HepG2 (cell line): Measurements from ENCODE around the gene IRF6. TPM values are rescaled to one million over a fixed set of nuclear protein-coding genes. Genes with fewer than 3 reads are reported as not detected.

Experiments
- AGO1 ChIP-seq: fragments of 200-400 bp; formaldehyde crosslinking; IDR thresholded peaks from 2 replicates; pipeline ENCODE4 v1.6.1; 2017; ENCODE audit warnings: mild to moderate bottlenecking, low read depth, low read length, moderate library complexity; ENCODE audit not compliant: poor library complexity, severe bottlenecking
- CBX5 ChIP-seq: sonication (generic); formaldehyde crosslinking; IDR thresholded peaks from 2 replicates; pipeline ENCODE4 v1.4.0; 2020; ENCODE audit warnings: missing genetic modification reagents, borderline replicate concordance
- CHD4 ChIP-seq: fragments of 200-600 bp; sonication (generic); IDR thresholded peaks from 2 replicates; pipeline ENCODE4 v1.7.0; 2017; ENCODE audit warnings: mild to moderate bottlenecking, low read length, borderline replicate concordance
- EED ChIP-seq: sonication (generic); formaldehyde crosslinking; IDR thresholded peaks from 2 replicates; pipeline ENCODE4 v1.5.0; 2020; ENCODE audit warnings: mild to moderate bottlenecking, missing genetic modification reagents
- HNRNPL ChIP-seq: fragments of 200-400 bp; formaldehyde crosslinking; IDR thresholded peaks from 2 replicates; pipeline ENCODE4 v1.6.1; 2017; ENCODE audit warnings: mild to moderate bottlenecking, low read depth, low read length
- NFYC ChIP-seq: IDR thresholded peaks from 2 replicates; pipeline ENCODE4 v1.6.1; 2016; ENCODE audit warnings: missing genetic modification reagents, missing compliant biosample characterization
- NKX3-1 ChIP-seq: sonication (generic); formaldehyde crosslinking; IDR thresholded peaks from 2 replicates; pipeline ENCODE4 v1.5.0; 2020; ENCODE audit warnings: missing genetic modification reagents
- PHF21A ChIP-seq: sonication (generic); formaldehyde crosslinking; IDR thresholded peaks from 2 replicates; pipeline ENCODE4 v1.5.0; 2020; ENCODE audit warnings: mild to moderate bottlenecking, missing genetic modification reagents
- ZFP41 ChIP-seq: sonication (generic); formaldehyde crosslinking; IDR thresholded peaks from 2 replicates; pipeline ENCODE4 v1.4.0; 2020; ENCODE audit warnings: mild to moderate bottlenecking, missing genetic modification reagents, borderline replicate concordance
- ZNF589 ChIP-seq: sonication (generic); formaldehyde crosslinking; conservative IDR thresholded peaks from 2 replicates; pipeline ENCODE4 v1.8.0; 2022; ENCODE audit warnings: mild to moderate bottlenecking, moderate library complexity, missing genetic modification reagents
- ZNF644 ChIP-seq: IDR thresholded peaks from 2 replicates; pipeline ENCODE4 v1.6.1; 2016; ENCODE audit warnings: low read depth
- ZNF678 ChIP-seq: sonication (generic); formaldehyde crosslinking; IDR thresholded peaks from 2 replicates; pipeline ENCODE4 v1.4.0; 2020; ENCODE audit warnings: mild to moderate bottlenecking, missing genetic modification reagents
- ZNF773 ChIP-seq: sonication (generic); formaldehyde crosslinking; IDR thresholded peaks from 2 replicates; pipeline ENCODE4 v1.4.0; 2020; ENCODE audit warnings: missing genetic modification reagents, borderline replicate concordance
- ZNF790 ChIP-seq: sonication (generic); formaldehyde crosslinking; IDR thresholded peaks from 2 replicates; pipeline ENCODE4 v1.8.0; 2022; ENCODE audit warnings: missing genetic modification reagents, mild to moderate bottlenecking, borderline replicate concordance
- ZNF83 ChIP-seq: sonication (generic); formaldehyde crosslinking; IDR thresholded peaks from 2 replicates; pipeline ENCODE4 v1.4.0; 2020; ENCODE audit warnings: missing genetic modification reagents, mild to moderate bottlenecking, borderline replicate concordance
- polyA plus RNA-seq, 8 experiments: library from polyadenylated mRNA; depleted of rRNA in 3 of 8; stranded (reverse) in 7 of 8; unstranded in 1 of 8; fragments of >200 nt; fragmentation: Illumina TruSeq in 4 of 8; extraction: Trizol in 4 of 8; gene quantifications; 2 replicates each; pipeline versions ENCODE4 v1.2.1 to v1.2.3, GENCODE V29; 2011 to 2016; ENCODE audit warnings: low read depth in 4 of 8, missing spikeins in 1 of 8, mixed read lengths in 1 of 8; ENCODE audit not compliant: insufficient read depth in 1 of 8
- total RNA-seq, 5 experiments: library from RNA; depleted of rRNA; stranded (reverse); fragments of >200 nt; fragmentation: Illumina TruSeq; extraction: Trizol; gene quantifications; 2 replicates each; pipeline ENCODE4 v1.2.3, GENCODE V29; 2016; ENCODE audit warnings: low read depth in 1 of 5
- TF ChIP-seq, protein P1 (sequence below): sonication (generic); formaldehyde crosslinking; IDR thresholded peaks from 2 replicates; pipeline ENCODE4 v1.5.1; 2020; ENCODE audit warnings: mild to moderate bottlenecking, missing genetic modification reagents, borderline replicate concordance
- TF ChIP-seq, protein P2 (sequence below): sonication (generic); formaldehyde crosslinking; IDR thresholded peaks from 2 replicates; pipeline ENCODE4 v1.9.0; 2021; ENCODE audit warnings: missing genetic modification reagents, borderline replicate concordance
- TF ChIP-seq, protein P3 (sequence below): sonication (generic); formaldehyde crosslinking; IDR thresholded peaks from 2 replicates; pipeline ENCODE4 v1.5.1; 2020; ENCODE audit warnings: missing genetic modification reagents, mild to moderate bottlenecking, borderline replicate concordance
- TF ChIP-seq, protein P4 (sequence below): sonication (generic); formaldehyde crosslinking; IDR thresholded peaks from 2 replicates; pipeline ENCODE4 v1.4.0; 2020; ENCODE audit warnings: missing genetic modification reagents, low read depth, mild to moderate bottlenecking, borderline replicate concordance

Gene IRF6
- total and polyA plus RNA-seq, 2 of the 13 experiments (the other 11 are each of a cell fraction or from before 2014, with no cell fraction given): 0.02 TPM; not detected in 1

DNA sequence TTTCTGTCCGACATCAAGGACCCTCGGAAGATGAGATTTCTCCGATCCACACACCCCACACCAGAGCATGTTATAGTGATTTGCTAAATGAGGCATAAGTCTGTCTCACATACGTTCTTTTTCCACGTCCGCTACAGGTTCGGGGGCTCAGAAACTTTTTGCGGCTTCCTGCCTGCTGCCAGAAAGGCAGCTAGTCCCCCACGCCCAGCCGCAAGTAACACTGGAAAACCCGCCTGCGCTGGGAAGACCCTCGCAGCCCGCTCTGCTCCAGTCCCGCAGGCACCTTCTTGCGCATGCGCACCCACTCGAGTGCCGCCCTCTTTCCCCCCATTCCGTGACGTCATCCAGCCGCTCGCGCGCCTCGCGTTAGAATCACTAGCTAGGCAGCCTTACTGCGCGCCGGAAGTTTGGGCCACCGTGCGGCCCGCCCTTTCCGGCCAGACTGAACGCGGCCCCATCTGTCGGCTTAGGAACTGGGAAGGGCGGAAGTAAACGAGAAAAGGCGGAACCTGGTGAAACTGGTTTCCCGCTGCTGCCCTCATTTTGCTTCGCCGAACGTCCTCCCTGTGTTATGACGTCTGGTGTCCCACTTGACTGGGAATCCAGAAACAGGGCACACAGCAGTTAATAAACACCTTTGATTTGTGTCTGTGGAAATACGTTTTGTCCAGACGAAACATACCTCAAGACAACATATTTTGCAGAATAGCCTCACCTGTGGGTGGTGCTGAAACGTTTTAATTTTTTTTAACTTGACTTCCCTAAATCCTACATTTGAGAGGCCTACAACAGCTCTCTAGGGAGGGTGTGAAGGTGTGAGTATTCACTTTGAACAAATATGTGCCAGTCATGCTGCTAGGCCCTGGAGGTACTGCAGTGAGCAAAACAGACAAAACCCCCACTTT lies 21.4 kb downstream of the IRF6 start, which contains the start of gene C1orf74 (continued):
- TF ChIP-seq, protein P1, sequence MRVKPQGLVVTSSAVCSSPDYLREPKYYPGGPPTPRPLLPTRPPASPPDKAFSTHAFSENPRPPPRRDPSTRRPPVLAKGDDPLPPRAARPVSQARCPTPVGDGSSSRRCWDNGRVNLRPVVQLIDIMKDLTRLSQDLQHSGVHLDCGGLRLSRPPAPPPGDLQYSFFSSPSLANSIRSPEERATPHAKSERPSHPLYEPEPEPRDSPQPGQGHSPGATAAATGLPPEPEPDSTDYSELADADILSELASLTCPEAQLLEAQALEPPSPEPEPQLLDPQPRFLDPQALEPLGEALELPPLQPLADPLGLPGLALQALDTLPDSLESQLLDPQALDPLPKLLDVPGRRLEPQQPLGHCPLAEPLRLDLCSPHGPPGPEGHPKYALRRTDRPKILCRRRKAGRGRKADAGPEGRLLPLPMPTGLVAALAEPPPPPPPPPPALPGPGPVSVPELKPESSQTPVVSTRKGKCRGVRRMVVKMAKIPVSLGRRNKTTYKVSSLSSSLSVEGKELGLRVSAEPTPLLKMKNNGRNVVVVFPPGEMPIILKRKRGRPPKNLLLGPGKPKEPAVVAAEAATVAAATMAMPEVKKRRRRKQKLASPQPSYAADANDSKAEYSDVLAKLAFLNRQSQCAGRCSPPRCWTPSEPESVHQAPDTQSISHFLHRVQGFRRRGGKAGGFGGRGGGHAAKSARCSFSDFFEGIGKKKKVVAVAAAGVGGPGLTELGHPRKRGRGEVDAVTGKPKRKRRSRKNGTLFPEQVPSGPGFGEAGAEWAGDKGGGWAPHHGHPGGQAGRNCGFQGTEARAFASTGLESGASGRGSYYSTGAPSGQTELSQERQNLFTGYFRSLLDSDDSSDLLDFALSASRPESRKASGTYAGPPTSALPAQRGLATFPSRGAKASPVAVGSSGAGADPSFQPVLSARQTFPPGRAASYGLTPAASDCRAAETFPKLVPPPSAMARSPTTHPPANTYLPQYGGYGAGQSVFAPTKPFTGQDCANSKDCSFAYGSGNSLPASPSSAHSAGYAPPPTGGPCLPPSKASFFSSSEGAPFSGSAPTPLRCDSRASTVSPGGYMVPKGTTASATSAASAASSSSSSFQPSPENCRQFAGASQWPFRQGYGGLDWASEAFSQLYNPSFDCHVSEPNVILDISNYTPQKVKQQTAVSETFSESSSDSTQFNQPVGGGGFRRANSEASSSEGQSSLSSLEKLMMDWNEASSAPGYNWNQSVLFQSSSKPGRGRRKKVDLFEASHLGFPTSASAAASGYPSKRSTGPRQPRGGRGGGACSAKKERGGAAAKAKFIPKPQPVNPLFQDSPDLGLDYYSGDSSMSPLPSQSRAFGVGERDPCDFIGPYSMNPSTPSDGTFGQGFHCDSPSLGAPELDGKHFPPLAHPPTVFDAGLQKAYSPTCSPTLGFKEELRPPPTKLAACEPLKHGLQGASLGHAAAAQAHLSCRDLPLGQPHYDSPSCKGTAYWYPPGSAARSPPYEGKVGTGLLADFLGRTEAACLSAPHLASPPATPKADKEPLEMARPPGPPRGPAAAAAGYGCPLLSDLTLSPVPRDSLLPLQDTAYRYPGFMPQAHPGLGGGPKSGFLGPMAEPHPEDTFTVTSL (CRISPR knock-in tag): no peak
- TF ChIP-seq, protein P2, sequence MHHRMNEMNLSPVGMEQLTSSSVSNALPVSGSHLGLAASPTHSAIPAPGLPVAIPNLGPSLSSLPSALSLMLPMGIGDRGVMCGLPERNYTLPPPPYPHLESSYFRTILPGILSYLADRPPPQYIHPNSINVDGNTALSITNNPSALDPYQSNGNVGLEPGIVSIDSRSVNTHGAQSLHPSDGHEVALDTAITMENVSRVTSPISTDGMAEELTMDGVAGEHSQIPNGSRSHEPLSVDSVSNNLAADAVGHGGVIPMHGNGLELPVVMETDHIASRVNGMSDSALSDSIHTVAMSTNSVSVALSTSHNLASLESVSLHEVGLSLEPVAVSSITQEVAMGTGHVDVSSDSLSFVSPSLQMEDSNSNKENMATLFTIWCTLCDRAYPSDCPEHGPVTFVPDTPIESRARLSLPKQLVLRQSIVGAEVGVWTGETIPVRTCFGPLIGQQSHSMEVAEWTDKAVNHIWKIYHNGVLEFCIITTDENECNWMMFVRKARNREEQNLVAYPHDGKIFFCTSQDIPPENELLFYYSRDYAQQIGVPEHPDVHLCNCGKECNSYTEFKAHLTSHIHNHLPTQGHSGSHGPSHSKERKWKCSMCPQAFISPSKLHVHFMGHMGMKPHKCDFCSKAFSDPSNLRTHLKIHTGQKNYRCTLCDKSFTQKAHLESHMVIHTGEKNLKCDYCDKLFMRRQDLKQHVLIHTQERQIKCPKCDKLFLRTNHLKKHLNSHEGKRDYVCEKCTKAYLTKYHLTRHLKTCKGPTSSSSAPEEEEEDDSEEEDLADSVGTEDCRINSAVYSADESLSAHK: no peak
- TF ChIP-seq, protein P3, sequence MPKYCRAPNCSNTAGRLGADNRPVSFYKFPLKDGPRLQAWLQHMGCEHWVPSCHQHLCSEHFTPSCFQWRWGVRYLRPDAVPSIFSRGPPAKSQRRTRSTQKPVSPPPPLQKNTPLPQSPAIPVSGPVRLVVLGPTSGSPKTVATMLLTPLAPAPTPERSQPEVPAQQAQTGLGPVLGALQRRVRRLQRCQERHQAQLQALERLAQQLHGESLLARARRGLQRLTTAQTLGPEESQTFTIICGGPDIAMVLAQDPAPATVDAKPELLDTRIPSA (CRISPR knock-in tag): no peak
- TF ChIP-seq HNRNPL (no peak), ZFP41 (CRISPR knock-in tag) (no peak), PHF21A (CRISPR knock-in tag) (no peak), ZNF678 (CRISPR knock-in tag) (no peak), CBX5 (peak; percentile 96; the same call in 1 of the 2 replicates), CHD4 (no peak), ZNF83 (CRISPR knock-in tag) (no peak), ZNF790 (CRISPR knock-in tag) (0 out of 2 replicates have a peak, but pooled peaks have one; percentile 36), ZNF589 (CRISPR knock-in tag) (no peak), EED (CRISPR knock-in tag) (no peak), ZNF644 (CRISPR knock-in tag) (no peak), ZNF773 (CRISPR knock-in tag) (no peak), AGO1 (peak; percentile 25), NFYC (CRISPR knock-in tag) (no peak), NKX3-1 (no peak)
- TF ChIP-seq, protein P4, sequence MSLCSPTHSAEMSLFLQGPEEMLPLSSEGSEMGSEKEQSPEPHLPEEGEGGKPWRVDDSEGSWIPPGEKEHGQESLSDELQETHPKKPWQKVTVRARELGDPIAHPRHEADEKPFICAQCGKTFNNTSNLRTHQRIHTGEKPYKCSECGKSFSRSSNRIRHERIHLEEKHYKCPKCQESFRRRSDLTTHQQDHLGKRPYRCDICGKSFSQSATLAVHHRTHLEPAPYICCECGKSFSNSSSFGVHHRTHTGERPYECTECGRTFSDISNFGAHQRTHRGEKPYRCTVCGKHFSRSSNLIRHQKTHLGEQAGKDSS: no peak; the same call in 1 of the 2 replicates
